ENCODE measurements around the gene DNAI1.

DNAI1 gene

GRCh38 chr9:34552986-34553385 lies 94.4 kb downstream of the DNAI1 start:
- no peak overlapping the region for H3K27ac ChIP-seq
- DNase-seq (ENCODE audit: low spot score), result no peak
- no peak for TF ChIP-seq CTCF (IDR thresholded peaks at IDR 0.05)
- no peak overlapping the region for H3K4me3 ChIP-seq

- Histone ChIP-seq H3K4me3 (no peak overlapping the region), H3K27ac (no peak overlapping the region)
- no peak for DNase-seq (ENCODE audit: low spot score)
- no peak for TF ChIP-seq CTCF (IDR thresholded peaks at IDR 0.05)
Observed at GRCh38 chr9:34553511-34554021, 95.0 kb downstream of the DNAI1 start.

GRCh38 chr9:34554211-34555001 lies 95.8 kb downstream of the DNAI1 start:
- H3K4me3 ChIP-seq, result no peak overlapping the region
- DNase-seq (ENCODE audit: low spot score), result no peak
- TF ChIP-seq CTCF (IDR thresholded peaks at IDR 0.05), result no peak
- no peak overlapping the region for H3K27ac ChIP-seq

- Histone ChIP-seq H3K4me3 (no peak overlapping the region), H3K27ac (no peak overlapping the region)
- no peak for DNase-seq (ENCODE audit: low spot score)
- TF ChIP-seq CTCF (IDR thresholded peaks at IDR 0.05), result no peak
Observed at GRCh38 chr9:34555002-34555348, 96.4 kb downstream of the DNAI1 start.

- no peak for TF ChIP-seq CTCF (IDR thresholded peaks at IDR 0.05)
- Histone ChIP-seq H3K27ac (no peak overlapping the region), H3K4me3 (no peak overlapping the region)
- DNase-seq (ENCODE audit: low spot score), result no peak
Observed at GRCh38 chr9:34555500-34555899, 96.9 kb downstream of the DNAI1 start.

GRCh38 chr9:34555936-34556525 lies 97.4 kb downstream of the DNAI1 start:
- no peak for DNase-seq (ENCODE audit: low spot score)
- H3K4me3 ChIP-seq, result no peak overlapping the region
- no peak overlapping the region for H3K27ac ChIP-seq
- TF ChIP-seq CTCF (IDR thresholded peaks at IDR 0.05), result no peak

GRCh38 chr9:34556949-34557348 lies 98.3 kb downstream of the DNAI1 start:
- no peak for TF ChIP-seq CTCF (IDR thresholded peaks at IDR 0.05)
- Histone ChIP-seq H3K4me3 (no peak overlapping the region), H3K27ac (no peak overlapping the region)
- DNase-seq (ENCODE audit: low spot score), result no peak
